SK-N-SH (cell line): Measurements from ENCODE around the gene TRPV3. TPM values are rescaled to one million over a fixed set of nuclear protein-coding genes. Genes with fewer than 3 reads are reported as not detected.

Experiments
- CTCF ChIA-PET: fragments of 300-600, 350-600 bp; formaldehyde crosslinking; extraction: SDS; loops from one replicate; lab custom pipeline; 2021; lab: Yijun Ruan, JAX
- POLR2A ChIA-PET: fragments of 350-600 bp; sonication (Branson Sonifier 250); formaldehyde crosslinking; extraction: SDS; loops from one replicate; lab custom pipeline; 2020; ENCODE audit warnings: antibody characterized with exemption, inconsistent platforms; lab: Yijun Ruan, JAX
- DNase-seq: peaks from one replicate; pipeline ENCODE4 v3.0.0; 2012
- H2AFZ ChIP-seq: fragments of 200-600 bp; sonication (generic); 2 replicates; pipeline ENCODE4 v1.8.1; 2016; ENCODE audit warnings: antibody characterized with exemption, mild to moderate bottlenecking, low read depth
- H3F3A ChIP-seq: fragments of 200-600 bp; sonication (generic); replicated peaks from 2 replicates; pipeline ENCODE3; 2016; ENCODE audit warnings: antibody characterized with exemption, mild to moderate bottlenecking; ENCODE audit not compliant: insufficient read depth
- H3K27ac ChIP-seq, 2 experiments: fragments of 200-500 bp in 1 of 2; fragments of 200-600 bp in 1 of 2; sonication (Bioruptor generic) in 1 of 2; sonication (generic), shearing (Covaris generic) in 1 of 2; 2 replicates each; pipeline versions ENCODE4 v1.5.1 to v1.6.1; 2014 to 2016; ENCODE audit warnings: low read depth in 2 of 2, inconsistent platforms in 1 of 2, low read length in 1 of 2, mild to moderate bottlenecking in 1 of 2, mixed read lengths in 1 of 2
- H3K27me3 ChIP-seq: fragments of 200-600 bp; sonication (generic), shearing (Covaris generic); 2 replicates; pipeline ENCODE4 v1.6.1; 2016; ENCODE audit warnings: mixed run types; ENCODE audit not compliant: insufficient read depth
- H3K36me3 ChIP-seq, 2 experiments: fragments of 200-500 bp in 1 of 2; fragments of 200-600 bp in 1 of 2; sonication (Bioruptor generic) in 1 of 2; sonication (generic) in 1 of 2; replicated peaks in 1 of 2; 2 replicates each; pipeline versions ENCODE3 to v1.5.1; 2014 to 2016; ENCODE audit warnings: low read length in 1 of 2, mild to moderate bottlenecking in 1 of 2; ENCODE audit not compliant: insufficient read depth in 2 of 2, control insufficient read depth in 1 of 2
- H3K4me1 ChIP-seq, 2 experiments: fragments of 200-500 bp in 1 of 2; fragments of 200-600 bp in 1 of 2; sonication (Bioruptor generic) in 1 of 2; sonication (generic), shearing (Covaris generic) in 1 of 2; 2 replicates each; pipeline versions ENCODE4 v1.5.1 to v1.6.1; 2014 to 2016; ENCODE audit warnings: low read depth in 1 of 2, low read length in 1 of 2, mixed run types in 1 of 2; ENCODE audit not compliant: insufficient read depth in 2 of 2, control insufficient read depth in 1 of 2
- H3K4me2 ChIP-seq: fragments of 200-600 bp; sonication (generic), shearing (Covaris generic); 2 replicates; pipeline ENCODE4 v1.6.1; 2017; ENCODE audit warnings: mixed run types
- H3K4me3 ChIP-seq, 2 experiments: fragments of 200-500 bp in 1 of 2; fragments of 200-600 bp in 1 of 2; sonication (Bioruptor generic) in 1 of 2; sonication (generic), shearing (Covaris generic) in 1 of 2; 2 replicates each; pipeline versions ENCODE4 v1.5.1 to v1.8.1; 2014 to 2016; ENCODE audit warnings: low read depth in 2 of 2, inconsistent platforms in 1 of 2, low read length in 1 of 2, mild to moderate bottlenecking in 1 of 2, mixed read lengths in 1 of 2, moderate library complexity in 1 of 2
- H3K79me2 ChIP-seq: fragments of 200-600 bp; sonication (generic); 2 replicates; pipeline ENCODE4 v1.8.1; 2017; ENCODE audit warnings: mild to moderate bottlenecking; ENCODE audit not compliant: insufficient read depth
- H3K9ac ChIP-seq: fragments of 200-600 bp; sonication (generic); 2 replicates; pipeline ENCODE4 v1.6.1; 2017; ENCODE audit warnings: mixed run types
- H3K9me2 ChIP-seq: fragments of 200-600 bp; sonication (generic); 2 replicates; pipeline ENCODE4 v1.6.1; 2017; ENCODE audit warnings: mixed run types
- H3K9me3 ChIP-seq: fragments of 200-600 bp; sonication (generic); 2 replicates; pipeline ENCODE4 v1.6.1; 2017; ENCODE audit warnings: mixed run types, mild to moderate bottlenecking, moderate library complexity
- H4K20me1 ChIP-seq: fragments of 200-600 bp; sonication (generic); 2 replicates; pipeline ENCODE4 v1.6.1; 2017; ENCODE audit warnings: mild to moderate bottlenecking, mixed run types; ENCODE audit not compliant: insufficient read depth
- CHD2 ChIP-seq: fragments of 150-350 bp; IDR thresholded peaks from 2 replicates; pipeline ENCODE4 v1.6.1; 2018; ENCODE audit warnings: low read length; ENCODE audit not compliant: partially characterized antibody
- EZH2phosphoT487 ChIP-seq: fragments of 200-600 bp; sonication (generic); IDR thresholded peaks from 2 replicates; pipeline ENCODE4 v1.6.1; 2017; ENCODE audit warnings: low read depth, mixed run types, mild to moderate bottlenecking, antibody characterized with exemption, moderate library complexity, borderline replicate concordance
- GATA2 ChIP-seq: sonication (generic); formaldehyde crosslinking; IDR thresholded peaks from 2 replicates; pipeline ENCODE4 v1.5.0; 2020; ENCODE audit warnings: mild to moderate bottlenecking, missing genetic modification reagents
- JUND ChIP-seq: IDR thresholded peaks from 2 replicates; pipeline ENCODE4 v1.4.0; 2012
- MEF2A ChIP-seq: IDR thresholded peaks from 2 replicates; pipeline ENCODE4 v1.4.0; 2012; ENCODE audit warnings: low read depth, borderline replicate concordance
- POLR2AphosphoS5 ChIP-seq: IDR thresholded peaks from 2 replicates; pipeline ENCODE4 v1.6.1; 2012; ENCODE audit warnings: low read depth, low read length
- RAD21 ChIP-seq: IDR thresholded peaks from 2 replicates; pipeline ENCODE4 v1.6.1; 2012; ENCODE audit warnings: mild to moderate bottlenecking, low read length
- RCOR1 ChIP-seq: fragments of 150-350 bp; IDR thresholded peaks from 2 replicates; pipeline ENCODE4 v1.6.1; 2017; ENCODE audit warnings: antibody characterized with exemption, low read length
- RFX5 ChIP-seq: IDR thresholded peaks from 2 replicates; pipeline ENCODE4 v1.6.1; 2012; ENCODE audit warnings: mild to moderate bottlenecking, improper control_type of control experiment, low read length
- RXRA ChIP-seq: IDR thresholded peaks from 2 replicates; pipeline ENCODE4 v1.4.0; 2012; ENCODE audit warnings: low read depth, mild to moderate bottlenecking, borderline replicate concordance
- SIN3A ChIP-seq: IDR thresholded peaks from 2 replicates; pipeline ENCODE4 v1.6.1; 2012; ENCODE audit warnings: low read depth, mild to moderate bottlenecking, low read length, moderate library complexity, borderline replicate concordance
- SMC3 ChIP-seq: IDR thresholded peaks from 2 replicates; pipeline ENCODE4 v1.6.1; 2012; ENCODE audit warnings: low read depth, low read length, improper control_type of control experiment
- TAF1 ChIP-seq: IDR thresholded peaks from 2 replicates; pipeline ENCODE4 v1.6.1; 2012; ENCODE audit warnings: low read depth, mild to moderate bottlenecking, low read length, moderate library complexity, borderline replicate concordance
- USF1 ChIP-seq: IDR thresholded peaks from 2 replicates; pipeline ENCODE4 v1.4.0; 2012; ENCODE audit warnings: low read depth, borderline replicate concordance
- ZBTB33 ChIP-seq: IDR thresholded peaks from 2 replicates; pipeline ENCODE4 v1.4.0; 2012; ENCODE audit warnings: low read depth, borderline replicate concordance
- WGBS: methylation state at CpG from one replicate; pipeline ENCODE4 v1.1.6; 2017; ENCODE audit warnings: low lambda C conversion rate; 5-methylcytosine and 5-hydroxymethylcytosine counted together
- polyA plus RNA-seq, 3 experiments: library from polyadenylated mRNA; depleted of rRNA; stranded (reverse); fragments of >200 nt; gene quantifications; 2 replicates each; pipeline ENCODE4 v1.2.3, GENCODE V29; 2012
- TF ChIP-seq, protein P1 (sequence below): fragments of 150-350 bp; IDR thresholded peaks from 2 replicates; pipeline ENCODE4 v1.6.1; 2017; ENCODE audit warnings: antibody characterized with exemption, low read length, low read depth, borderline replicate concordance
- TF ChIP-seq, protein P2 (sequence below): IDR thresholded peaks from 2 replicates; pipeline ENCODE4 v1.6.1; 2012; ENCODE audit warnings: mild to moderate bottlenecking, low read depth, low read length, moderate library complexity

The TRPV3 gene
- polyA plus RNA-seq, 1 of the 3 experiments (the other 2 are of a cell fraction) = 0.28 TPM

DNA sequence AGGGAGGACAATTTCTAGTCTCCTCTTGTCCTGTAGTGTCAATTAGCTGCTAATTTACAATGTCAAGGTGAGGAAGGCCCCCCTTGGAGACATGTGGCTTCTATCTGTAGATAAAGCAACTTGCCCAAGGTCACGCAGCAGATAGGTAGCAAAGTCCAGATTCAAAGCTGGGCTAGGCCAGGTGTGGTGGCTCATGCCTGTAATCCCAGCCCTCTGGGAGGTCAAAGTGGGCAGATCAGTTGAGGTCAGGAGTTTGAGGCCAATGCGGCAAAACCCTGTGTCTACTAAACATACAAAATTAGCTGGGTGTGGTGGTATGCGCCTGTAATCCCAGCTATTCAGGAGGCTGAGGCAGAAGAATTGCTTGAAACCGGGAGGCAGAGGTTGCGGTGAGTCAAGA lies 11.1 kb downstream of the TRPV3 start:
- Histone ChIP-seq H3K4me3 (no peak overlapping the region), H3K9me3 (no peaks in the 10 kb centered on the region), H3K27me3 (peaks cover 16% of the 10 kb centered on the region; the same call in 1 of the 2 replicates), H3F3A (no peaks in the 10 kb centered on the region), H3K4me2 (no peak overlapping the region), H3K9ac (no peak overlapping the region), H3K4me1 (no peaks in the 10 kb centered on the region), H3K27ac (no peak overlapping the region), H2AFZ (no peak overlapping the region), H3K36me3 (no peaks in the 10 kb centered on the region), H4K20me1 (no peaks in the 10 kb centered on the region), H3K9me2 (no peaks in the 10 kb centered on the region), H3K79me2 (no peaks in the 10 kb centered on the region)
- WGBS = 84% methylated on average over 5 of the region's 5 CpGs
- no peak for DNase-seq
- ChIA-PET POLR2A (no interaction called here), CTCF (no interaction called here)
- no peak for TF ChIP-seq POLR2AphosphoS5
- TF ChIP-seq EZH2phosphoT487 = no peak
- no peak for TF ChIP-seq RXRA
- TF ChIP-seq GATA2 (CRISPR knock-in tag) = no peak
- no peak for TF ChIP-seq CHD2
- TF ChIP-seq MEF2A = no peak
- TF ChIP-seq RCOR1 = no peak
- TF ChIP-seq, protein P1, sequence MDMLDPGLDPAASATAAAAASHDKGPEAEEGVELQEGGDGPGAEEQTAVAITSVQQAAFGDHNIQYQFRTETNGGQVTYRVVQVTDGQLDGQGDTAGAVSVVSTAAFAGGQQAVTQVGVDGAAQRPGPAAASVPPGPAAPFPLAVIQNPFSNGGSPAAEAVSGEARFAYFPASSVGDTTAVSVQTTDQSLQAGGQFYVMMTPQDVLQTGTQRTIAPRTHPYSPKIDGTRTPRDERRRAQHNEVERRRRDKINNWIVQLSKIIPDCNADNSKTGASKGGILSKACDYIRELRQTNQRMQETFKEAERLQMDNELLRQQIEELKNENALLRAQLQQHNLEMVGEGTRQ = no peak
- no peak for TF ChIP-seq RAD21
- TF ChIP-seq USF1 = no peak
- TF ChIP-seq SMC3 = no peak
- no peak for TF ChIP-seq RFX5
- TF ChIP-seq, protein P2, sequence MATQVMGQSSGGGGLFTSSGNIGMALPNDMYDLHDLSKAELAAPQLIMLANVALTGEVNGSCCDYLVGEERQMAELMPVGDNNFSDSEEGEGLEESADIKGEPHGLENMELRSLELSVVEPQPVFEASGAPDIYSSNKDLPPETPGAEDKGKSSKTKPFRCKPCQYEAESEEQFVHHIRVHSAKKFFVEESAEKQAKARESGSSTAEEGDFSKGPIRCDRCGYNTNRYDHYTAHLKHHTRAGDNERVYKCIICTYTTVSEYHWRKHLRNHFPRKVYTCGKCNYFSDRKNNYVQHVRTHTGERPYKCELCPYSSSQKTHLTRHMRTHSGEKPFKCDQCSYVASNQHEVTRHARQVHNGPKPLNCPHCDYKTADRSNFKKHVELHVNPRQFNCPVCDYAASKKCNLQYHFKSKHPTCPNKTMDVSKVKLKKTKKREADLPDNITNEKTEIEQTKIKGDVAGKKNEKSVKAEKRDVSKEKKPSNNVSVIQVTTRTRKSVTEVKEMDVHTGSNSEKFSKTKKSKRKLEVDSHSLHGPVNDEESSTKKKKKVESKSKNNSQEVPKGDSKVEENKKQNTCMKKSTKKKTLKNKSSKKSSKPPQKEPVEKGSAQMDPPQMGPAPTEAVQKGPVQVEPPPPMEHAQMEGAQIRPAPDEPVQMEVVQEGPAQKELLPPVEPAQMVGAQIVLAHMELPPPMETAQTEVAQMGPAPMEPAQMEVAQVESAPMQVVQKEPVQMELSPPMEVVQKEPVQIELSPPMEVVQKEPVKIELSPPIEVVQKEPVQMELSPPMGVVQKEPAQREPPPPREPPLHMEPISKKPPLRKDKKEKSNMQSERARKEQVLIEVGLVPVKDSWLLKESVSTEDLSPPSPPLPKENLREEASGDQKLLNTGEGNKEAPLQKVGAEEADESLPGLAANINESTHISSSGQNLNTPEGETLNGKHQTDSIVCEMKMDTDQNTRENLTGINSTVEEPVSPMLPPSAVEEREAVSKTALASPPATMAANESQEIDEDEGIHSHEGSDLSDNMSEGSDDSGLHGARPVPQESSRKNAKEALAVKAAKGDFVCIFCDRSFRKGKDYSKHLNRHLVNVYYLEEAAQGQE = no peak
- no peak for TF ChIP-seq SIN3A
- no peak for TF ChIP-seq JUND
- no peak for TF ChIP-seq TAF1
- no peak for TF ChIP-seq ZBTB33
